Upper lobe of left lung (tissue), 6 donors: ENCODE measurements around the gene RASGEF1C. TPM values are rescaled to one million over a fixed set of nuclear protein-coding genes. Genes with fewer than 3 reads are reported as not detected.

Experiments
- ATAC-seq, 2 donors: fragments of 200-7000 bp; cut with Tn5 transposase; one replicate each; pipeline ENCODE4 v1.9.1; 2022; ENCODE audit warnings: mild to moderate bottlenecking in 2 of 2, moderate library complexity in 2 of 2; ENCODE audit not compliant: low FRiP score in 2 of 2
- DNase-seq, 2 donors: peaks; one replicate each; pipeline ENCODE4 v3.0.0-alpha.2; 2019 to 2020
- H3K27ac ChIP-seq, 4 donors: fragments of 200-600 bp; sonication (generic); one replicate each; pipeline ENCODE4 v1.5.1; 2016 to 2019
- H3K27me3 ChIP-seq, 4 donors: fragments of 200-600 bp; sonication (generic); one replicate each; pipeline ENCODE4 v1.5.1; 2017 to 2019
- H3K36me3 ChIP-seq, 4 donors: fragments of 200-600 bp; sonication (generic); one replicate each; pipeline ENCODE4 v1.5.1; 2016 to 2019
- H3K4me1 ChIP-seq, 4 donors: fragments of 200-600 bp; sonication (generic); one replicate each; pipeline ENCODE4 v1.5.1; 2018 to 2019
- H3K4me3 ChIP-seq, 4 donors: fragments of 200-600 bp; sonication (generic); one replicate each; pipeline ENCODE4 v1.5.1; 2017 to 2019; ENCODE audit warnings: mild to moderate bottlenecking in 2 of 4, moderate library complexity in 1 of 4
- H3K9me3 ChIP-seq, 4 donors: fragments of 200-600 bp; sonication (generic); one replicate each; pipeline ENCODE4 v1.5.1; 2018 to 2019
- EP300 ChIP-seq, 4 donors: sonication (generic); formaldehyde crosslinking; IDR thresholded peaks; one replicate each; pipeline ENCODE4 v1.5.1; 2017; ENCODE audit warnings: antibody characterized with exemption in 4 of 4, control low read depth in 2 of 4
- POLR2A ChIP-seq, 4 donors: fragments of 450-650 bp; IDR thresholded peaks; one replicate each; pipeline ENCODE4 v1.5.1; 2016 to 2017; ENCODE audit warnings: antibody characterized with exemption in 4 of 4, mild to moderate bottlenecking in 2 of 4
- POLR2AphosphoS5 ChIP-seq, 2 donors: sonication (generic); formaldehyde crosslinking; IDR thresholded peaks; one replicate each; pipeline ENCODE4 v1.5.1; 2017; ENCODE audit warnings: antibody characterized with exemption in 2 of 2
- WGBS, 2 donors: methylation state at CpG; one replicate each; pipeline ENCODE4 v1.1.5; 2017 to 2018; 5-methylcytosine and 5-hydroxymethylcytosine counted together
- total RNA-seq, 6 donors: library from RNA; depleted of rRNA in 4 of 6; stranded (reverse); fragments of >200 nt in 4 of 6; gene quantifications; one replicate each; pipeline versions ENCODE4 v1.1.0 to v1.2.1, GENCODE V29; 2016 to 2021
- TF ChIP-seq, protein P1 (sequence below), 6 experiments: fragments of 450-650 bp in 4 of 6; fragments of 200-600 bp in 2 of 6; sonication (generic) in 2 of 6; IDR thresholded peaks; one replicate each; pipeline ENCODE4 v1.5.1; 2016 to 2019; ENCODE audit warnings: antibody characterized with exemption in 6 of 6
- donor health status: DM: no; HTN: no; CAD: no; lungs with moderate emphysema.
- donor health status: DM: no; HTN: yes; CAD: no; lungs with severe emphysema.

RASGEF1C gene
- total RNA-seq, 6 donors from 2014 or later: not detected

GRCh38 chr5:180250329-180250728 is 41.3 kb upstream of the RASGEF1C start:
- ATAC-seq (no peak), DNase-seq (no peak)
- Histone ChIP-seq H3K4me3 (no peak overlapping the region), H3K27ac (no peak overlapping the region), H3K27me3 (no peaks in the 10 kb centered on the region), H3K4me1 (no peaks in the 10 kb centered on the region), H3K36me3 (peaks cover 16 to 86% (median 59%) of the 10 kb centered on the region in 4 donors), H3K9me3 (peaks cover 67 to 96% (median 86%) of the 10 kb centered on the region in 4 donors)
- TF ChIP-seq POLR2A (IDR thresholded peaks at IDR 0.05) (no peak), POLR2AphosphoS5 (IDR thresholded peaks at IDR 0.05) (no peak), EP300 (IDR thresholded peaks at IDR 0.05) (no peak)
- TF ChIP-seq, protein P1, sequence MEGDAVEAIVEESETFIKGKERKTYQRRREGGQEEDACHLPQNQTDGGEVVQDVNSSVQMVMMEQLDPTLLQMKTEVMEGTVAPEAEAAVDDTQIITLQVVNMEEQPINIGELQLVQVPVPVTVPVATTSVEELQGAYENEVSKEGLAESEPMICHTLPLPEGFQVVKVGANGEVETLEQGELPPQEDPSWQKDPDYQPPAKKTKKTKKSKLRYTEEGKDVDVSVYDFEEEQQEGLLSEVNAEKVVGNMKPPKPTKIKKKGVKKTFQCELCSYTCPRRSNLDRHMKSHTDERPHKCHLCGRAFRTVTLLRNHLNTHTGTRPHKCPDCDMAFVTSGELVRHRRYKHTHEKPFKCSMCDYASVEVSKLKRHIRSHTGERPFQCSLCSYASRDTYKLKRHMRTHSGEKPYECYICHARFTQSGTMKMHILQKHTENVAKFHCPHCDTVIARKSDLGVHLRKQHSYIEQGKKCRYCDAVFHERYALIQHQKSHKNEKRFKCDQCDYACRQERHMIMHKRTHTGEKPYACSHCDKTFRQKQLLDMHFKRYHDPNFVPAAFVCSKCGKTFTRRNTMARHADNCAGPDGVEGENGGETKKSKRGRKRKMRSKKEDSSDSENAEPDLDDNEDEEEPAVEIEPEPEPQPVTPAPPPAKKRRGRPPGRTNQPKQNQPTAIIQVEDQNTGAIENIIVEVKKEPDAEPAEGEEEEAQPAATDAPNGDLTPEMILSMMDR (IDR thresholded peaks at IDR 0.05): no peak
- 91 to 95% methylated on average over 4 of the region's 4 CpGs for WGBS, 2 donors

- TF ChIP-seq, protein P1 (IDR thresholded peaks at IDR 0.05): no peak
- no peak for TF ChIP-seq EP300 (IDR thresholded peaks at IDR 0.05)
- no peak for TF ChIP-seq POLR2A (IDR thresholded peaks at IDR 0.05)
- no peak for TF ChIP-seq POLR2AphosphoS5 (IDR thresholded peaks at IDR 0.05)
- H3K27me3 ChIP-seq: no peaks in the 10 kb centered on the region
- H3K36me3 ChIP-seq: peaks cover 22 to 95% (median 61%) of the 10 kb centered on the region in 4 donors
- no peak for ATAC-seq
- no peak for DNase-seq
- H3K27ac ChIP-seq: no peak overlapping the region
- H3K4me1 ChIP-seq: no peaks in the 10 kb centered on the region
- H3K4me3 ChIP-seq: no peak overlapping the region
- H3K9me3 ChIP-seq: peaks cover 12 to 47% (median 39%) of the 10 kb centered on the region in 4 donors
- 95 to 97% methylated on average over 5 of the region's 5 CpGs for WGBS, 2 donors
These were observed 32.6 kb upstream of the RASGEF1C start for GRCh38 chr5:180241600-180241999.

DNA sequence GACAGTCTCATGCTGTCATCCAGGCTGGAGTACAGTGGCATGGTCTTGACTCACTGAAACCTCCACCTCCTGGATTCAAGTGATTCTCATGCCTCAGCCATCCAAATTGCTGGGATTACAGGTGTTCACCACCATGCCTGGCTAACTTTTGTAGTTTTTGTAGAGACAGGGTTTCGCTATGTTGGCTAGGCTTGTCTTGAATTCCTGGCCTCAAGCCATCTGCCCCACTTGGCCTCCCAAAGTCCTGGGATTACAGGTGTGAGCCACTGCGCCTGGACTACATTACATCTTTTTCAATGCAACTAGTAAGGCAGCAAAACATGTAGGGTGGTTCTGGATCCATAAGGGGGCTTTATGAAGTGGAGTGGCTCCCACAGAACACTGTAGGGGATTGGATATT is 29.6 kb upstream of the RASGEF1C start:
- Histone ChIP-seq H3K27me3 (no peaks in the 10 kb centered on the region), H3K9me3 (peaks cover 6 to 33% (median 32%) of the 10 kb centered on the region in 4 donors), H3K4me1 (no peaks in the 10 kb centered on the region), H3K27ac (no peak overlapping the region), H3K36me3 (peaks cover 29 to 99% (median 70%) of the 10 kb centered on the region in 4 donors), H3K4me3 (no peak overlapping the region)
- 100% methylated on average over 1 to 2 of the region's 2 CpGs for WGBS, 2 donors
- DNase-seq (no peak), ATAC-seq (no peak)
- TF ChIP-seq, protein P1 (IDR thresholded peaks at IDR 0.05): no peak
- TF ChIP-seq EP300 (IDR thresholded peaks at IDR 0.05) (no peak), POLR2AphosphoS5 (IDR thresholded peaks at IDR 0.05) (no peak)

GRCh38 chr5:180235846-180236245 is 26.8 kb upstream of the RASGEF1C start:
- DNase-seq: no peak
- Histone ChIP-seq H3K27me3 (no peaks in the 10 kb centered on the region), H3K4me3 (no peak overlapping the region), H3K36me3 (peaks cover 17 to 93% (median 67%) of the 10 kb centered on the region in 4 donors), H3K9me3 (peaks cover 5 to 27% (median 22%) of the 10 kb centered on the region in 4 donors), H3K4me1 (no peaks in the 10 kb centered on the region), H3K27ac (no peak overlapping the region)
- TF ChIP-seq POLR2A (IDR thresholded peaks at IDR 0.05): no peak
- TF ChIP-seq EP300 (IDR thresholded peaks at IDR 0.05): no peak
- TF ChIP-seq POLR2AphosphoS5 (IDR thresholded peaks at IDR 0.05): no peak
- TF ChIP-seq, protein P1 (IDR thresholded peaks at IDR 0.05): no peak
- ATAC-seq: no peak
- WGBS, 2 donors: 98 to 100% methylated on average over 1 of the region's 1 CpG

DNA sequence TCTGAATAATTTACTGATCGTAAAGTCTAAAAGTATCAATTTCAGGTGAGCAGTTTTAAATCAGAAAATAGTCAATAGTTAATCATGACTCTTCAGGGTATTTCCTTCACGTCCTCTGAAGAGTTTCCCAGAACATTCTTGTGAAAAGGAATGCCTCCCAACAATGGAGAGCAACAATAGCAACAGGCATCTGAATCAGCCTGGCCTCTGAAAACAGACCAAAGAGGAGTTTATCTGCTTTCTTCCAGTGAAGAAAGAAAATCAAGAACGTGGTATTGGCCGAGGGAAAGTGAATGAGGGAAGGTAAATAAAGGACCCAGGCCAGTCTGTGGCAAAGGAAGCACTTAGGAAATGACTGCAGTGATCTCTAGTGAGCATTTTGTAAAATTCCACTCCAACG is 26.1 kb upstream of the RASGEF1C start:
- Histone ChIP-seq H3K27ac (no peak overlapping the region), H3K36me3 (peaks cover 9 to 85% (median 59%) of the 10 kb centered on the region in 4 donors), H3K4me1 (no peaks in the 10 kb centered on the region), H3K27me3 (no peaks in the 10 kb centered on the region), H3K4me3 (no peak overlapping the region), H3K9me3 (peaks cover 5 to 33% (median 17%) of the 10 kb centered on the region in 4 donors)
- ATAC-seq: no peak
- TF ChIP-seq, protein P1 (IDR thresholded peaks at IDR 0.05): no peak
- TF ChIP-seq POLR2A (IDR thresholded peaks at IDR 0.05): no peak
- no peak for TF ChIP-seq EP300 (IDR thresholded peaks at IDR 0.05)
- no peak for TF ChIP-seq POLR2AphosphoS5 (IDR thresholded peaks at IDR 0.05)
- no peak for DNase-seq
- 82 to 89% methylated on average over 5 of the region's 5 CpGs for WGBS, 2 donors
